Neuronal stem cell (in vitro differentiated cells): ENCODE measurements around the gene SDHAF2.

Source experiments
- DNase-seq: peaks from one replicate; pipeline ENCODE4 v3.0.0-alpha.2; 2013; ENCODE audit warnings: low spot score
- H2AFZ ChIP-seq: one replicate; pipeline ENCODE4 v1.6.1; 2013; ENCODE audit warnings: mild to moderate bottlenecking, low read length, inconsistent platforms
- H2AK5ac ChIP-seq: 2 replicates; pipeline ENCODE4 v1.6.1; 2013; ENCODE audit warnings: low read depth, mild to moderate bottlenecking, inconsistent platforms, low read length, moderate library complexity, mixed read lengths
- H2BK120ac ChIP-seq: 2 replicates; pipeline ENCODE4 v1.6.1; 2013; ENCODE audit warnings: low read depth, mild to moderate bottlenecking, inconsistent platforms, low read length, moderate library complexity, mixed read lengths
- H2BK12ac ChIP-seq: one replicate; pipeline ENCODE4 v1.6.1; 2013; ENCODE audit warnings: low read length, inconsistent platforms
- H2BK15ac ChIP-seq: 2 replicates; pipeline ENCODE4 v1.6.1; 2013; ENCODE audit warnings: mild to moderate bottlenecking, low read length, inconsistent platforms, mixed read lengths
- H2BK5ac ChIP-seq: one replicate; pipeline ENCODE4 v1.6.1; 2013; ENCODE audit warnings: inconsistent platforms, mild to moderate bottlenecking, low read length, moderate library complexity
- H3K14ac ChIP-seq: one replicate; pipeline ENCODE4 v1.6.1; 2013; ENCODE audit warnings: low read length, inconsistent platforms
- H3K18ac ChIP-seq: 2 replicates; pipeline ENCODE4 v1.6.1; 2013; ENCODE audit warnings: low read length, inconsistent platforms
- H3K23ac ChIP-seq: 2 replicates; pipeline ENCODE4 v1.6.1; 2013; ENCODE audit warnings: low read depth, mild to moderate bottlenecking, mixed read lengths, low read length, inconsistent platforms; ENCODE audit not compliant: poor library complexity
- H3K27ac ChIP-seq: replicated peaks from 3 replicates; pipeline ENCODE4 v1.5.1; 2013; ENCODE audit warnings: low read length, inconsistent platforms
- H3K27me3 ChIP-seq, 3 experiments: 2 replicates each; pipeline ENCODE4 v1.6.1; 2013; ENCODE audit warnings: low read length in 3 of 3, mild to moderate bottlenecking in 2 of 3, inconsistent platforms in 1 of 3, low read depth in 1 of 3, mixed read lengths in 1 of 3, moderate library complexity in 1 of 3; ENCODE audit not compliant: control insufficient read depth in 3 of 3, insufficient read depth in 3 of 3
- H3K36me3 ChIP-seq, 2 donors: replicated peaks in 1 of 2; 2 replicates each; pipeline ENCODE4 v1.6.1; 2013; ENCODE audit warnings: low read length in 2 of 2; ENCODE audit not compliant: control insufficient read depth in 2 of 2, insufficient read depth in 2 of 2
- H3K4ac ChIP-seq: 2 replicates; pipeline ENCODE4 v1.6.1; 2013; ENCODE audit warnings: inconsistent platforms, mild to moderate bottlenecking, low read length, moderate library complexity
- H3K4me1 ChIP-seq, 2 donors: 1 replicate in 1 of 2; 2 replicates in 1 of 2; pipeline ENCODE4 v1.6.1; 2013; ENCODE audit warnings: low read length in 2 of 2, low read depth in 1 of 2; ENCODE audit not compliant: control insufficient read depth in 2 of 2, insufficient read depth in 1 of 2
- H3K4me2 ChIP-seq: one replicate; pipeline ENCODE4 v1.6.1; 2013; ENCODE audit warnings: mild to moderate bottlenecking, low read length, inconsistent platforms; ENCODE audit not compliant: insufficient read depth, poor library complexity, severe bottlenecking
- H3K4me3 ChIP-seq, 2 donors: 2 replicates each; pipeline ENCODE4 v1.5.1; 2013; ENCODE audit warnings: low read length in 2 of 2, mild to moderate bottlenecking in 2 of 2, inconsistent platforms in 1 of 2, moderate library complexity in 1 of 2
- H3K79me1 ChIP-seq: one replicate; pipeline ENCODE4 v1.6.1; 2013; ENCODE audit warnings: low read depth, mild to moderate bottlenecking, inconsistent platforms, low read length, moderate library complexity
- H3K9ac ChIP-seq: one replicate; pipeline ENCODE4 v1.6.1; 2013; ENCODE audit warnings: mild to moderate bottlenecking, low read depth, low read length, inconsistent platforms; ENCODE audit not compliant: poor library complexity
- H3K9me3 ChIP-seq, 2 donors: replicated peaks in 1 of 2; 2 replicates each; pipeline versions ENCODE3 to v1.6.1; 2013; ENCODE audit warnings: low read length in 2 of 2, mild to moderate bottlenecking in 2 of 2, inconsistent platforms in 1 of 2, low read depth in 1 of 2, mixed read lengths in 1 of 2, moderate library complexity in 1 of 2; ENCODE audit not compliant: control insufficient read depth in 2 of 2, insufficient read depth in 1 of 2
- H4K8ac ChIP-seq: one replicate; pipeline ENCODE4 v1.6.1; 2013; ENCODE audit warnings: low read depth, mild to moderate bottlenecking, inconsistent platforms, low read length, moderate library complexity
- H4K91ac ChIP-seq: one replicate; pipeline ENCODE4 v1.6.1; 2013; ENCODE audit warnings: low read length, low read depth, mild to moderate bottlenecking, inconsistent platforms; ENCODE audit not compliant: poor library complexity
- WGBS, 2 donors: extraction: QIAGEN DNeasy Blood & Tissue Kit; methylation state at CpG; one replicate each; pipeline ENCODE4 v1.1.7; 2013; ENCODE audit warnings: missing lambda C conversion rate in 2 of 2, mixed read lengths in 1 of 2; ENCODE audit not compliant: insufficient read length in 2 of 2, insufficient replicate concordance in 1 of 2; ENCODE audit errors: extremely low coverage in 2 of 2; 5-methylcytosine and 5-hydroxymethylcytosine counted together

The SDHAF2 gene

GRCh38 chr11:61418136-61418535 is 11.8 kb upstream of the SDHAF2 start:
- Histone ChIP-seq H2AFZ (no peak overlapping the region), H2AK5ac (no peak overlapping the region), H4K91ac (no peak overlapping the region), H3K9me3 (no peaks in the 10 kb centered on the region), H2BK120ac (no peak overlapping the region), H3K4ac (no peak overlapping the region), H3K14ac (no peak overlapping the region), H3K4me3 (no peak overlapping the region), H3K23ac (no peak overlapping the region), H3K27ac (no peak overlapping the region), H3K27me3 (no peaks in the 10 kb centered on the region), H3K79me1 (peaks cover 5% of the 10 kb centered on the region), H2BK5ac (no peak overlapping the region), H3K36me3 (peaks cover 59 to 98% of the 10 kb centered on the region in 2 donors), H3K9ac (no peak overlapping the region), H2BK15ac (no peak overlapping the region), H3K4me2 (no peak overlapping the region), H4K8ac (no peak overlapping the region), H2BK12ac (no peak overlapping the region), H3K4me1 (no peaks in the 10 kb centered on the region), H3K18ac (no peak overlapping the region)
- DNase-seq: no peak

- no peaks in the 10 kb centered on the region for H3K9me3 ChIP-seq
- peaks cover 5% of the 10 kb centered on the region for H3K79me1 ChIP-seq
- no peak overlapping the region for H3K18ac ChIP-seq
- no peak overlapping the region for H2BK12ac ChIP-seq
- H3K23ac ChIP-seq: no peak overlapping the region
- H3K4me3 ChIP-seq: no peak overlapping the region
- no peak for DNase-seq
- no peak overlapping the region for H4K8ac ChIP-seq
- H4K91ac ChIP-seq: no peak overlapping the region
- H2AK5ac ChIP-seq: no peak overlapping the region
- no peak overlapping the region for H3K27ac ChIP-seq
- H3K14ac ChIP-seq: no peak overlapping the region
- peaks cover 45 to 98% of the 10 kb centered on the region in 2 donors for H3K36me3 ChIP-seq
- no peak overlapping the region for H2AFZ ChIP-seq
- no peaks in the 10 kb centered on the region for H3K27me3 ChIP-seq
- no peak overlapping the region for H3K4me2 ChIP-seq
- H3K9ac ChIP-seq: no peak overlapping the region
- no CpG with 5 or more reads among the region's 3 CpGs for WGBS, 2 donors
- no peak overlapping the region for H2BK5ac ChIP-seq
- H3K4ac ChIP-seq: no peak overlapping the region
- no peaks in the 10 kb centered on the region for H3K4me1 ChIP-seq
- H2BK15ac ChIP-seq: no peak overlapping the region
- H2BK120ac ChIP-seq: no peak overlapping the region
These were observed 7.7 kb upstream of the SDHAF2 start for GRCh38 chr11:61422226-61422625.

GRCh38 chr11:61425367-61426131 is 4.4 kb upstream of the SDHAF2 start:
- Histone ChIP-seq H3K18ac (no peak overlapping the region), H3K4me2 (no peak overlapping the region), H2BK5ac (no peak overlapping the region), H3K27ac (no peak overlapping the region), H3K14ac (no peak overlapping the region), H3K23ac (no peak overlapping the region), H3K9ac (no peak overlapping the region), H4K8ac (no peak overlapping the region), H2BK15ac (no peak overlapping the region), H3K4me3 (no peak overlapping the region), H3K4me1 (peaks cover 0 to 8% of the 10 kb centered on the region in 2 donors), H3K4ac (no peak overlapping the region), H2BK12ac (no peak overlapping the region), H2BK120ac (no peak overlapping the region), H3K79me1 (peaks cover 5% of the 10 kb centered on the region), H2AFZ (no peak overlapping the region), H2AK5ac (no peak overlapping the region), H3K9me3 (no peaks in the 10 kb centered on the region), H4K91ac (no peak overlapping the region), H3K36me3 (peaks cover 36 to 84% of the 10 kb centered on the region in 2 donors), H3K27me3 (no peaks in the 10 kb centered on the region)
- no peak for DNase-seq
- WGBS, 2 donors: no CpG with 5 or more reads among the region's 1 CpG

GRCh38 chr11:61429346-61429690 is 606 bp upstream of the SDHAF2 start:
- Histone ChIP-seq H2BK5ac (peak overlapping the region; percentile 98), H3K4me1 (peaks cover 0 to 8% of the 10 kb centered on the region in 2 donors), H2BK120ac (no peak overlapping the region), H3K4me3 (peak overlapping the region; percentile 60 to 86), H3K4ac (peak overlapping the region; percentile 93), H3K27ac (peak overlapping the region; percentile 93), H4K8ac (no peak overlapping the region), H4K91ac (no peak overlapping the region), H3K9ac (peak overlapping the region; percentile 96), H3K36me3 (peaks cover 27 to 74% of the 10 kb centered on the region in 2 donors), H2BK12ac (no peak overlapping the region), H3K79me1 (peaks cover 3% of the 10 kb centered on the region), H3K9me3 (peaks cover 0 to 4% of the 10 kb centered on the region in 2 donors), H3K14ac (peak overlapping the region; percentile 98), H3K27me3 (no peaks in the 10 kb centered on the region), H3K18ac (peak overlapping the region; percentile 100), H3K23ac (peak overlapping the region; percentile 89), H2AK5ac (peak overlapping the region; percentile 29), H2BK15ac (peak overlapping the region; percentile 82), H2AFZ (peak overlapping the region; percentile 95), H3K4me2 (peak overlapping the region; percentile 35)
- peak; percentile 73 for DNase-seq
- WGBS, 2 donors: no CpG with 5 or more reads among the region's 37 CpGs
